ENCODE data around the gene MBNL2. TPM values are rescaled to one million over a fixed set of nuclear protein-coding genes. Genes with fewer than 3 reads are reported as not detected.

Gene MBNL2
- total RNA-seq, 1 experiment from 2014 or later = 49.4 TPM

DNA sequence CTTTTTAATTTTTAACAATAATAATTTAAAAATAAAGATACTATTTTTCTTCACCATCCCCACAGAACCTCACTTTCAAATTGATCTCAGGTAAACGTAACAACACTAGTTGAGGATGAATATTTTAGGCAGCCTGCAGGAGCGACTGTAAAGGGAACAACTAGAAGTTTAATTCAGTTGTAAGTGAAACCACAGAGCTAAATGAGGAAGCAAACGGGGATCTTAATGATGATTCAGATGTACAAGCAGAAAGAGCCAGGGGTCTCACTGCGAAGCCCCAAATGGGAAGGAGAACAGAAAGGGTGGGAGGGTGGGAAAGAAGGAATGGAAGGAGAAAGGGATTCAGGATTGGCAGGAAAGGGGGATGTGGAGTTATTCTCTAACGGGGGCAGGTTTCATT, 157.3 kb downstream of the MBNL2 start:
- DNase-seq (ENCODE audit: low read depth) = no peak

DNA sequence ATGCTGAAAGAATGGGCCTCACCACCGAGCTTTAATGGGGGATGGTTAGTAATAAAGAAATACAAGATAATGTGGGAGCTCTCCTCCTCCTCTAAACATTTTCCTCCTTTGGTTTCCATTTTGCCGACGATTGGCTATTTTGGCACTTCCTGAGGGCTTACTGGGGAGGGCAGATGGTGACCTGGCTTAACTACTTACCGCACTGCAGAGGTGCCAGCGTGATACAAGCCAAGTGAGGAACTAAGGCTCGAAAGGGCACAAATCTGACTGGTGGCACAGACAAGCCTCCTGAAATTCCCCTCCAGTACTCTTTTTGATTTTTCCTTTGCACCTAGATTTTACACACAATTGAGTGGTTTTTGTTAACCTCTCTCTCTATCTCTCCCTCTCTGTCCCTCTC, 158.6 kb downstream of the MBNL2 start:
- DNase-seq (ENCODE audit: low read depth) = no peak

DNA sequence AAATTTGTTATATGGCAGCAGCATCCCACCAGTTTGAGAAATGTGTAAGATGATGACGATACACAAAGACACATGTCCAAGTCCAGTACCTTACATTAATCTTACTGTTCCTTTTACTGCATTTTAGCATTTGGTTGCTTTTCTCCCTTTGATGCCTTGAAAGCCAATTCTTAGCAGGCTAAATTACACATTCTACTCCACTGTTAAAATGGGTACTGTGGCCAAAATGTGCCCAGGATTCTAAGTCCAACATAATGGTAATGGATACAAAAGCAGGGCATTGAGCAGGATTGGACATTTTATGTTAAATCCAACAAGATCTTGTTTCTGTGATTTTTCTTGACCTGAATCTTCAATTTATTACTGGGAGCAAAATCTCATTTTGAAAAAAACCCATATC, 159.1 kb downstream of the MBNL2 start:
- DNase-seq (ENCODE audit: low read depth) = no peak

DNA sequence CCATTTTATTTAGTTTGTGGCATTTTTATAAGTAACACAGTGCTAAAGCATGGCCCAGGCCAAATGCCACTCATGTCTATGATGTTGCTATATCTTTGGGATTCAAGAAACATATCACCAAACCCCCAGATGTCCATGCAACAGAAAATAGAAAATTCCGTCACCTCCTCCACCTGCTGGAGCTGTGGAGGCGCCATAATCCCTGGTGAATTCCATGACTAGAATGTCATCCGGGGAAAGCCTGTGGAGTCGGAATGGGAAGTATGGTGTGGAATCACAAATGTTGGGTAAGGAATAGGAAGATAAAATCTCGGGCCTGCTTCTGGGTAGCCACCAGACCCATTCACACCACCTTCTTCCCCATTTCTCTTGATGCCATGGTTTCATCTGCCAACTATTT, 160.1 kb downstream of the MBNL2 start:
- no peak for DNase-seq (ENCODE audit: low read depth)

- DNase-seq (ENCODE audit: low read depth) = no peak
Observed at GRCh38 chr13:97384371-97384770, 162.2 kb downstream of the MBNL2 start.

DNA sequence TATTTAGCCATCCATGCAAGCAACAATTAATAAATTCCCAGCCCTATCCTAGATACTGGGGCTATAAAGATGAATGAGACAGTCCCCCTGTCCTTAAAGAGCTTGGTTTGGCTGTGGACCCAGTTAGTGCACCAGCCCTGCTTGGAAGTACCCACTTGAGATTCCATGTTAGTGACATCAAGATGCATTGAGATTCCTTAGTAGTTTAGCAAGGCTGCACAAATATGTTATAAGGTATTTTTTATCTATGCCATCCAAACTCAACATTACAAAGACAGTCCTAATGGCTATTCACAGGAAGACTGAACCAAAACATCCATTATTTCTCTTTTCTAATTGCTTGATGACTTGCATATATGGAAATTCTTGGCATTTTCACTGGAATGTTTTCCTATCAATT, 163.0 kb downstream of the MBNL2 start:
- no peak for DNase-seq (ENCODE audit: low read depth)

GRCh38 chr13:97385854-97386253, 163.7 kb downstream of the MBNL2 start:
- peak; percentile 18 for DNase-seq (ENCODE audit: low read depth)

DNA sequence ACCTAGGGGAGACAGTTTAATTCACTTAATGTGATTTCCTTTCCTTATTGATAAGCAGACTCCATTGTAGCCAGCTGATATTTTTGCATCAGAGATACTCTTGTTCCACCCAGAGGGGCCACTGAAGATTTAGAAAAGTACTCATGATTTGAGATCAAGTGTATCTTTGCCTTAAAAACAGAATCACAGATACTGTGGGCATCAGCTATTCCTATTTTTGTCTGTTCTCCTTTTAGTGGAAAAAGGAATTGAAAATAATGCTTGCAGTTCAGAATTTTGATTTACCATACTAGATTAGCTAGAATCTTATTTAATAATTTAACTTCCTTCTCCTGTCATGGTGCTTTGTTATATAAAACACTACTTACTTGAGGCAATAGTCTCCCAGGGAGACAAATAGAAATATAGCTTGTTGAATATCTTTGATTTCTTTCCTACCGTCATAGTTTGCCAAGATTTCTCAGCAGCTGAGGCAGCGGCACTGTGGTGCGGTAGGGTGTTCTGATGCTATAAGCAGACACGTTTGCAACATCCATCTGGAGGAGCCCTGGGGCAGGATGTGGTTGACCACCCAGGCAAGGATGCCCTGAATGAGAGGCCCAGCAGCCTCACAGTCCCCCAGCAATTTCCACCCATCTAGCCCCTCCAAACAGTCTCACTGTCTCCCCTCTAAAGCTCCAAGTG, 164.8 kb downstream of the MBNL2 start:
- peak; percentile 60 for DNase-seq (ENCODE audit: low read depth)

GRCh38 chr13:97387485-97387839, 165.3 kb downstream of the MBNL2 start:
- DNase-seq (ENCODE audit: low read depth) = peak; percentile 5

DNA sequence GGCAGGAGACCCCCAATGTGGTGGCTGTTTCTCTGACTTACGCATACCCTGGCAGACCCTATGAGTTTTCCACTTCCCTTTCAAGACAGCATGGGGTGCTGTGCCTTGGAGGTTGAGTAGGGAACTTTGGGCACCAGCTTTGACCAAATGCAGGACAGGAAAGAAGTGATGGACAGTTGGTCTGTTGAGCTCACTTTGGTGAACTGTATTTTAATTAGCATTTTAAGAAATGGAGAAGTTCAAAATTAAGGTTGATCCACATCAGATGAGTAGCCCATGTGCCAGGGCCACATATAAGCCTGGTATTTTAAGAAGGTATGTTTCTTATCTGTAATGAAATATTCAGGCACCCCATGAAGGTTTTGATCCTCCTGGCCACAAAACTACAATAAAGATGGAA, 165.8 kb downstream of the MBNL2 start:
- no peak for DNase-seq (ENCODE audit: low read depth)

GRCh38 chr13:97388373-97388772, 166.2 kb downstream of the MBNL2 start:
- no peak for DNase-seq (ENCODE audit: low read depth)

DNA sequence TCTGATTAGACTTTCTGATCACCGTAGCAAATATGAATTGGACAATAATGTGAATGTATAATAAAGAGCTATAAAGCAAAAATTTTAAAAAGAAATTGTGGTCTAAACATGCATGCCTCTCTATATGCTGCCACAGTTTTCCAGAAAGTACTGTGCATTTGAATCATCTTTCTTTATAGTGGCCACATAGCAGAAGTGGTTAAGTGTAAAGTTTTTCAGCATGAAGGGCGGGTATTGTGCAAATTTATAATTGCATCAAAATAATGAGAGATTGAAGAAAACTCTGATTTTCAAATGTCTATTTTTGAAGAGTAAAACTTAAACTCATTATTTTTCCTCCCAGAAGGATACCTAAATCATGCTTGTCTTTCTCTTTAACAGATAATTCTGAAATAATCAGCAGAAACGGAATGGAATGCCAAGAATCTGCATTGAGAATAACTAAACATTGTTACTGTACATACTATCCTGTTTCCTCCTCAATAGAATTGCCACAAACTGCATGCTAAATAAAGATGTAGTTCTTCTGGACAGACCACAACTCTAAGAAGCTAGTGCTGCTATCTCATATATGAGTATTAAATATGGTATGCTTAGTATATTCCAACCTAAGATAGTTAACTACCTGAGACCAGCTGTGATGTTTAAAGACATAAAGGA, 168.9 kb downstream of the MBNL2 start:
- DNase-seq (ENCODE audit: low read depth) = no peak

GRCh38 chr13:97392020-97392419, 169.9 kb downstream of the MBNL2 start:
- DNase-seq (ENCODE audit: low read depth) = no peak

DNA sequence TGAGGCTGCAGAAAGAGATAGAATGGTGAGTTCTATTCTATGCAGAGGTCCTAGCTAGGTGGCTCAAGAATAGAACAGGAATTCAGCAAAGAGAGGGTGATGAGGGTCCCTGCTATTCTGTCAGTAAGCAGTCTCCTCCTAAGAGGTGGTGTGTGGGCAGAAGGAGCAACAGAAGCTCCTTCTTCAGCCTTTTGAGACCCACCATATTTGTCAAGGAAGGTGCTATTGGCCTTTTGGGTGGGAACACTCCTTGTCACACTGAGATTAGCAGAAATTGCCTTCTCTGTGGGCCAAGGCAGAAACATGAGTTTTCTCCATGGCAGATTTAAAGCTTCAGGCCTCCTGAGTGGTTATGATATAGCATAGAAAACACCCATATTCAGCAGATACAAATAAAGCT, 172.4 kb downstream of the MBNL2 start:
- no peak for DNase-seq (ENCODE audit: low read depth)

- DNase-seq (ENCODE audit: low read depth) = peak; percentile 22
Observed at GRCh38 chr13:97395447-97396136, 173.5 kb downstream of the MBNL2 start.

- DNase-seq (ENCODE audit: low read depth) = no peak
Observed at GRCh38 chr13:97397267-97397666, 175.1 kb downstream of the MBNL2 start.

DNA sequence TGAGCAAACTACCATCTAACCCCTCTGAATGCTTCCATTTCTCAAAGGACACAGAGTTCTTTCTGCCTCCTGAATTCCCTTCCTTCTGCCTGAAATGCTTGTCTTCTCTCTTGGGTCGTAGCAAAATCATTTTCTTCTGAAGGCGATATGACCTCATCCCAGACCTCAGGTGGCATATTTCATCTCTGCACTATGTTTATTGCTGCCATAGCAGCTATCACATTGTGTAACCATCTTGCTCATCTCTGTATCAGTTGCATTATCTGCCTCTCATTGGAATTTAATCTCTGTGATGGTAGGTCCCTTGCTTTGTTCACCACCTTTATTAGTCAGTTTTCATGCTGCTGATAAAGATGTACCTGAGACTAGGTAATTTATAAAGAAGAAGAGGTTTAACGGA, 179.3 kb downstream of the MBNL2 start:
- no peak for DNase-seq (ENCODE audit: low read depth)

- no peak for DNase-seq (ENCODE audit: low read depth)
Observed at GRCh38 chr13:97403893-97404750, 182.0 kb downstream of the MBNL2 start.

DNA sequence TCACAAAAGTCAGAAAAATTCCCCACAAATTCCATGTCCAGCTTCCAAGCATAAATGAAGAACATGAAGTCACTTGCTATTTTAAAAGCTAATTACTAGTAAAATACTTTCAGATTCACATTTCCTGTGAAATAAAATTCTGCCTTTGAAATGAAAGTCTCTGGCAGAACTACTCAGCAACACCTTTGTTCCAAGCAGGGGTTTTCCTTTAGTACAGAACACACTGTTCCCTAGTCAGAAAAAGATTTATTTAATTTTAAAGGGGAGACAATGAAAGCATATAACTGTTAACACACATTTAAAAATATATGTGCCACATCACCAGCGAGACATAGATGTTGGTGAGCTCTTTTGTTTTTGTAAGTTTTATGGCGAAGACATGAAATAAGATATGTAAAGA, 185.4 kb downstream of the MBNL2 start:
- DNase-seq (ENCODE audit: low read depth) = no peak

DNA sequence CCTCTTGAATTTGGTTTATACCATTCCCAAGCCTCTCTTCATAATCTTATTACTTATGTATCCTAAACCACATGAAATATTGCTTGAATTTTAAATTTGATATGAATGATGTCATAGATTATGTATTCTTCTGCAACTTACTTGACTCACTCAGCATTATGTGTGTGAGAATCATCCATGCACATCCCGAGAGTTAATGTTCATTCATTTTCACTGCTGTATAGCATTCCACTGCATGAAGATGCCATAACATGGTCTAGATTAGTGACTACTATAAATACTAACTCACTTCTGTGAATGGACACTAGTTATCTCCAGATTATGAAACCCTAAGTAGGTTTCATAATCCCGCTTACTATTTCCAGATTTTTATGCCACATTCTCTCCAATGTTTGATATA, 186.8 kb downstream of the MBNL2 start:
- DNase-seq (ENCODE audit: low read depth) = no peak

DNA sequence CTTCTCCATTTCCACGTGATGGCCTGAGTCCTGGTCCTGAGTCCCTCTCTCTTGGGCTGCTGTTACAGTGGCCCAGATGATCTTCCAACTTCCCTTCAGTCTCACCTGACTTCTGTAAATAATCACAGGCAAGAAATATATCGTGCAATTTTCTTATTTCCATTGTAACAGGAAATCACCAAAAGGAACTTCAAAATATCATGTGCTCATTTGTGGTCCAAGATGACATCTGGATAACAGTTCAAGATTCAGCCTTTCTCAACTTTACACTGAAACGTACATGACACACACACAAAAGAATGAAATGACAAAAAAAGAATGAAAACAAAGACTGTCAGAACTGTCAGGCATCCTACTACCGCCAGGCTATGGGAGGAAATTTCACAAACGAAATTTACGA, 189.9 kb downstream of the MBNL2 start:
- DNase-seq (ENCODE audit: low read depth) = no peak

GRCh38 chr13:97413694-97414093, 191.6 kb downstream of the MBNL2 start:
- DNase-seq (ENCODE audit: low read depth) = no peak
